Measurements from ENCODE around the gene MT1A. TPM values are rescaled to one million over a fixed set of nuclear protein-coding genes. Genes with fewer than 3 reads are reported as not detected.

Gene MT1A
- polyA plus RNA-seq, 1 donor from 2014 or later, result not detected

DNA sequence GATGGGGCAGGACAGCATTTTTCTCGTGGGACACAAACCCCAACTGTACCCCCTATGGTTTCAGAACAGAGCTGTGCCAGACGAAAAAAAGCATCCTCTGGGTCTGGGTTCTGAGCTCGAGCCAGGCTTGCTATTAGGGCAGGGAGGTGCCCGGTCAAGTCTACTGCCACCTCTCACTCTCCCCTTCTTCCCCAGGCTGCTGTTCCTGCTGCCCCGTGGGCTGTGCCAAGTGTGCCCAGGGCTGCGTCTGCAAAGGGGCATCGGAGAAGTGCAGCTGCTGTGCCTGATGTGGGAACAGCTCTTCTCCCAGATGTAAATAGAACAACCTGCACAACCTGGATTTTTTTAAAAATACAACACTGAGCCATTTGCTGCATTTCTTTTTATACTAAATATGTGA lies 11.8 kb upstream of the MT1A start:
- Histone ChIP-seq H3K4me2 (ENCODE audit: low read length) (no peak overlapping the region), H3K9ac (ENCODE audit: low read length) (no peak overlapping the region), H3F3A (ENCODE audit: insufficient read depth, low read length, poor library complexity, severe bottlenecking) (no peaks in the 10 kb centered on the region), H3K79me2 (replicated peaks; ENCODE audit: insufficient read depth, low read length) (no peaks in the 10 kb centered on the region), H3K27me3 (ENCODE audit: insufficient read depth, low read depth, low read length) (peaks cover 81% of the 10 kb centered on the region), H3K9me3 (ENCODE audit: low read length) (no peaks in the 10 kb centered on the region), H2AFZ (ENCODE audit: low read depth, low read length) (no peak overlapping the region), H3K36me3 (ENCODE audit: insufficient read depth, low read length) (no peaks in the 10 kb centered on the region), H4K20me1 (ENCODE audit: insufficient read depth) (no peaks in the 10 kb centered on the region), H3K4me3 (ENCODE audit: low read length) (no peak overlapping the region), H3K9me2 (ENCODE audit: insufficient read depth, low read length) (no peaks in the 10 kb centered on the region), H3K27ac (ENCODE audit: low read length) (no peak overlapping the region)
- TF ChIP-seq EP300 (conservative IDR thresholded peaks at IDR 0.05; ENCODE audit: poor library complexity, severe bottlenecking) (no peak), RAD21 (conservative IDR thresholded peaks at IDR 0.05) (no peak), POLR2AphosphoS5 (IDR thresholded peaks at IDR 0.05) (no peak)

DNA sequence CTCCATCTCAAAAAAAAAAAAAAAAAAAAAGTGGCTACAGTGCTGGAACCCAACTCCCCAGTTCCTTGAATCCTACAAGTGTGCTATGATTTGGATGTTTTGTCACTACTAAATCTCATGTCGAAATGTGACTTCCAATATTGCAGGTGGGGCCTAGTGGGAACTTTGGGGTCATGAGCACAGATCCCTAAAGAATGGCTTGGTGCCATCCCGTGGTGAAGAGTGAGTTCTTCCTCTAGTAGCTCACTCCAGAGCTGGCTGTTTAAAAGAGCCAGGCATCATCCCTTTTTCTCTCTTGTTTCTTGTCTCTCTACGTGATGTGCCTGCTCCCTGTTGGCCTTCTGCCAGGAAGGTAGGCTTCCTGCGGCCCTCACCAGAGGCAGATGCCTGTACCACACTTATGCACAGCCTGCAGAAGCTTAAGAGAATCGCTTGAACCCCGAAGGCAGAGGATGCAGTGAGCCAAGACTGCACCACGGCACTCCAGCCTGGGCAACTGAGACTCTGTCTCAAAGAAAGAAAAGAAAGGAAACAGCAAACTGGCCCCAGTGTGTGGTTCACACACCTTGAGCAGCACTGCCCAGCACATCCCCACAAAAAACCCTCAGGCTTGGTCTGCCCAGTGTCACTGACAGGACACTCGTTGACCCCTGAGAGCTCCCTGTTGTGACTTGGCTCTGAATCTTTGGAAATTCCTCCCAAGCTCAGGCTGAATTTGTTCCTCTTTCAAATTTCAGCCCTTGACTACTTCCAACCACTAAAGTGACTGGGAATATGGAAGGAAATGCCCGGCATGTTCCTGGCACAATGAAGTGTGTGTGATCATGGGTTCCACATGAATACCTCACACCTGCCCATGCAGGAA lies 9.7 kb upstream of the MT1A start:
- Histone ChIP-seq H3F3A (ENCODE audit: insufficient read depth, low read length, poor library complexity, severe bottlenecking) (no peaks in the 10 kb centered on the region), H4K20me1 (ENCODE audit: insufficient read depth) (no peaks in the 10 kb centered on the region), H3K4me2 (ENCODE audit: low read length) (no peak overlapping the region), H3K27ac (ENCODE audit: low read length) (no peak overlapping the region), H3K79me2 (replicated peaks; ENCODE audit: insufficient read depth, low read length) (no peaks in the 10 kb centered on the region), H3K4me3 (ENCODE audit: low read length) (no peak overlapping the region), H3K27me3 (ENCODE audit: insufficient read depth, low read depth, low read length) (peaks cover 94% of the 10 kb centered on the region), H3K9ac (ENCODE audit: low read length) (no peak overlapping the region), H3K36me3 (ENCODE audit: insufficient read depth, low read length) (no peaks in the 10 kb centered on the region), H2AFZ (ENCODE audit: low read depth, low read length) (no peak overlapping the region), H3K9me2 (ENCODE audit: insufficient read depth, low read length) (no peaks in the 10 kb centered on the region), H3K9me3 (ENCODE audit: low read length) (no peaks in the 10 kb centered on the region)
- no peak for TF ChIP-seq EP300 (conservative IDR thresholded peaks at IDR 0.05; ENCODE audit: poor library complexity, severe bottlenecking)
- TF ChIP-seq, protein P1, sequence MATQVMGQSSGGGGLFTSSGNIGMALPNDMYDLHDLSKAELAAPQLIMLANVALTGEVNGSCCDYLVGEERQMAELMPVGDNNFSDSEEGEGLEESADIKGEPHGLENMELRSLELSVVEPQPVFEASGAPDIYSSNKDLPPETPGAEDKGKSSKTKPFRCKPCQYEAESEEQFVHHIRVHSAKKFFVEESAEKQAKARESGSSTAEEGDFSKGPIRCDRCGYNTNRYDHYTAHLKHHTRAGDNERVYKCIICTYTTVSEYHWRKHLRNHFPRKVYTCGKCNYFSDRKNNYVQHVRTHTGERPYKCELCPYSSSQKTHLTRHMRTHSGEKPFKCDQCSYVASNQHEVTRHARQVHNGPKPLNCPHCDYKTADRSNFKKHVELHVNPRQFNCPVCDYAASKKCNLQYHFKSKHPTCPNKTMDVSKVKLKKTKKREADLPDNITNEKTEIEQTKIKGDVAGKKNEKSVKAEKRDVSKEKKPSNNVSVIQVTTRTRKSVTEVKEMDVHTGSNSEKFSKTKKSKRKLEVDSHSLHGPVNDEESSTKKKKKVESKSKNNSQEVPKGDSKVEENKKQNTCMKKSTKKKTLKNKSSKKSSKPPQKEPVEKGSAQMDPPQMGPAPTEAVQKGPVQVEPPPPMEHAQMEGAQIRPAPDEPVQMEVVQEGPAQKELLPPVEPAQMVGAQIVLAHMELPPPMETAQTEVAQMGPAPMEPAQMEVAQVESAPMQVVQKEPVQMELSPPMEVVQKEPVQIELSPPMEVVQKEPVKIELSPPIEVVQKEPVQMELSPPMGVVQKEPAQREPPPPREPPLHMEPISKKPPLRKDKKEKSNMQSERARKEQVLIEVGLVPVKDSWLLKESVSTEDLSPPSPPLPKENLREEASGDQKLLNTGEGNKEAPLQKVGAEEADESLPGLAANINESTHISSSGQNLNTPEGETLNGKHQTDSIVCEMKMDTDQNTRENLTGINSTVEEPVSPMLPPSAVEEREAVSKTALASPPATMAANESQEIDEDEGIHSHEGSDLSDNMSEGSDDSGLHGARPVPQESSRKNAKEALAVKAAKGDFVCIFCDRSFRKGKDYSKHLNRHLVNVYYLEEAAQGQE (IDR thresholded peaks at IDR 0.05; ENCODE audit: borderline replicate concordance), result no peak
- no peak for TF ChIP-seq EZH2 (IDR thresholded peaks at IDR 0.05; ENCODE audit: borderline replicate concordance, insufficient read depth, low read length, poor library complexity, severe bottlenecking)
- no peak for TF ChIP-seq TAF1 (IDR thresholded peaks at IDR 0.05; ENCODE audit: low read depth)
- TF ChIP-seq SMC3 (conservative IDR thresholded peaks at IDR 0.05; ENCODE audit: poor library complexity), result no peak
- TF ChIP-seq, protein P2, sequence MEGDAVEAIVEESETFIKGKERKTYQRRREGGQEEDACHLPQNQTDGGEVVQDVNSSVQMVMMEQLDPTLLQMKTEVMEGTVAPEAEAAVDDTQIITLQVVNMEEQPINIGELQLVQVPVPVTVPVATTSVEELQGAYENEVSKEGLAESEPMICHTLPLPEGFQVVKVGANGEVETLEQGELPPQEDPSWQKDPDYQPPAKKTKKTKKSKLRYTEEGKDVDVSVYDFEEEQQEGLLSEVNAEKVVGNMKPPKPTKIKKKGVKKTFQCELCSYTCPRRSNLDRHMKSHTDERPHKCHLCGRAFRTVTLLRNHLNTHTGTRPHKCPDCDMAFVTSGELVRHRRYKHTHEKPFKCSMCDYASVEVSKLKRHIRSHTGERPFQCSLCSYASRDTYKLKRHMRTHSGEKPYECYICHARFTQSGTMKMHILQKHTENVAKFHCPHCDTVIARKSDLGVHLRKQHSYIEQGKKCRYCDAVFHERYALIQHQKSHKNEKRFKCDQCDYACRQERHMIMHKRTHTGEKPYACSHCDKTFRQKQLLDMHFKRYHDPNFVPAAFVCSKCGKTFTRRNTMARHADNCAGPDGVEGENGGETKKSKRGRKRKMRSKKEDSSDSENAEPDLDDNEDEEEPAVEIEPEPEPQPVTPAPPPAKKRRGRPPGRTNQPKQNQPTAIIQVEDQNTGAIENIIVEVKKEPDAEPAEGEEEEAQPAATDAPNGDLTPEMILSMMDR (IDR thresholded peaks at IDR 0.05; ENCODE audit: poor library complexity, severe bottlenecking), result no peak
- no peak for TF ChIP-seq POLR2AphosphoS5 (IDR thresholded peaks at IDR 0.05)
